Sigmoid colon (tissue), 7 donors: ENCODE results near the gene HSPA4. TPM values are rescaled to one million over a fixed set of nuclear protein-coding genes. Genes with fewer than 3 reads are reported as not detected.
"Not testable (repeated sequence)": the region's sequence is repeated elsewhere in the genome, so short reads cannot be mapped to it uniquely, and the experiment has no call there.

Experiments
- DNase-seq: peaks from one replicate; pipeline ENCODE4 v3.0.0-alpha.2; 2019
- H3K27ac ChIP-seq, 4 donors: fragments of 200-600 bp; sonication (generic); one replicate each; pipeline ENCODE4 v1.5.1; 2016 to 2019; ENCODE audit warnings: mild to moderate bottlenecking in 1 of 4
- H3K27me3 ChIP-seq, 3 donors: fragments of 200-600 bp; sonication (generic); one replicate each; pipeline ENCODE4 v1.5.1; 2019; ENCODE audit warnings: mild to moderate bottlenecking in 1 of 3
- H3K36me3 ChIP-seq, 4 donors: fragments of 200-600 bp; sonication (generic); one replicate each; pipeline ENCODE4 v1.5.1; 2016 to 2019
- H3K4me1 ChIP-seq, 4 donors: fragments of 200-600 bp; sonication (generic); one replicate each; pipeline ENCODE4 v1.5.1; 2017 to 2019
- H3K4me3 ChIP-seq, 4 donors: fragments of 200-600 bp; sonication (generic); one replicate each; pipeline ENCODE4 v1.5.1; 2017 to 2019; ENCODE audit warnings: mild to moderate bottlenecking in 2 of 4, moderate library complexity in 1 of 4
- H3K9me3 ChIP-seq, 4 donors: fragments of 200-600 bp in 3 of 4; sonication (generic) in 3 of 4; one replicate each; pipeline versions ENCODE4 v1.5.1 to v1.6.1; 2013 to 2019
- CTCF ChIP-seq, 4 experiments: fragments of 450-650 bp in 3 of 4; fragments of 200-600 bp in 1 of 4; IDR thresholded peaks; one replicate each; pipeline ENCODE4 v1.5.1; 2016 to 2019; ENCODE audit warnings: antibody characterized with exemption in 4 of 4, mild to moderate bottlenecking in 3 of 4, moderate library complexity in 2 of 4
- EP300 ChIP-seq, 4 donors: sonication (generic); formaldehyde crosslinking; IDR thresholded peaks; one replicate each; pipeline ENCODE4 v1.6.1; 2017; ENCODE audit warnings: antibody characterized with exemption in 4 of 4
- POLR2A ChIP-seq, 2 donors: fragments of 450-650 bp; IDR thresholded peaks; one replicate each; pipeline ENCODE4 v1.6.1; 2016; ENCODE audit warnings: antibody characterized with exemption in 2 of 2, mild to moderate bottlenecking in 2 of 2, moderate library complexity in 2 of 2
- POLR2AphosphoS5 ChIP-seq, 4 donors: sonication (generic); formaldehyde crosslinking; IDR thresholded peaks; one replicate each; pipeline ENCODE4 v1.6.1; 2017; ENCODE audit warnings: antibody characterized with exemption in 4 of 4
- WGBS, 2 donors: extraction: QIAGEN DNeasy Blood & Tissue Kit; methylation state at CpG; one replicate each; pipeline ENCODE4 v1.1.7; 2013; 5-methylcytosine and 5-hydroxymethylcytosine counted together
- intact Hi-C: fragments of 100-400 bp; cut with DNase I; formaldehyde crosslinking; loops from one replicate; pipeline ENCODE4 v1.15.1; 2023
- polyA plus RNA-seq, 3 donors: library from polyadenylated mRNA; stranded (reverse); fragments of 200-250 nt; gene quantifications; one replicate each; pipeline ENCODE4 v1.2.3, GENCODE V29; 2013
- total RNA-seq, 4 donors: library from RNA; depleted of rRNA; stranded (reverse); fragments of >200 nt; gene quantifications; one replicate each; pipeline ENCODE4 v1.1.0, GENCODE V29; 2016
- donor health status: healthy with polysubstance abuse.
- donor health status: Bipolar disorder and iron deficiency.
- donor health status: healthy.

HSPA4 gene
- total RNA-seq, result 10 to 100 TPM; 40.3 to 54.0 (median 45.3) TPM
- polyA plus RNA-seq, result 10 to 100 TPM; 24.0 to 39.8 (median 28.9) TPM

- 0% methylated on average over 68 of the region's 68 CpGs for WGBS, 2 donors
- intact Hi-C loops, result loop anchor here (1.0 to 10.0 kb wide), 4 partner anchors 25 to 219 kb away; partner anchors contain the start of genes AFF4, GDF9, SHROOM1 and UQCRQ
- H3K4me3 ChIP-seq, result peak within 1 kb of the TSS; percentile 87 to 96 (median 94)
- no peaks in the 10 kb centered on the region for H3K9me3 ChIP-seq
- TF ChIP-seq POLR2AphosphoS5 (IDR thresholded peaks at IDR 0.05) (peak; percentile 95 to 97 (median 96)), POLR2A (IDR thresholded peaks at IDR 0.05) (peak; percentile 89), CTCF (IDR thresholded peaks at IDR 0.05) (no peak), EP300 (IDR thresholded peaks at IDR 0.05) (peak in 1 of 4 donors; percentile 70)
- no peaks in the 10 kb centered on the region for H3K27me3 ChIP-seq
- peaks cover 0 to 49% (median 43%) of the 10 kb centered on the region in 4 donors for H3K4me1 ChIP-seq
- peak; percentile 99 for DNase-seq
- H3K27ac ChIP-seq, result peak within 1 kb of the TSS; percentile 96 to 100 (median 98)
- H3K36me3 ChIP-seq, result no peaks in the 10 kb centered on the region
These were observed at the start of gene HSPA4 for GRCh38 chr5:133051542-133052316. HSPA4 (plus strand) TSS chr5:133052013; CDS start chr5:133052251, 238 bp downstream.

DNA sequence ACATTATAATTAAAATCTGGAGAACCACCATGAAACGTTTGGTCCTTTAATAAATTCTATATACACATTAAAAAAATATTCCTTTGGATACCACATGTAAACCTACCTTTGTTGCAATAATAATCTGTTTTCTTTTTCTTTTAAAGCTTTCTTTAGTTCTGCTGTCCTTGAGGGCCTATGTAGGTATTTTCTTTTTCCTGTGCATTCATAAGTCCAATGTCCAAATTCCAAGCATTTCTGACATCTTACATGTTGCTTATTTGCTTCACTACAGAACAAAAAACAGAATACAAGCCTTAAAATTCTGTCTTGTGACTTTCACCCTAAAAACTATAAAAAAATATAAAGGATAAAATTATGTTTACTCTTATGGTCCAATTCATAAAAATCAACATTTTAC lies 45.2 kb upstream of the HSPA4 start:
- no peak for DNase-seq
- Histone ChIP-seq H3K4me1 (no peaks in the 10 kb centered on the region), H3K27ac (no peak overlapping the region), H3K4me3 (no peak overlapping the region), H3K9me3 (no peaks in the 10 kb centered on the region), H3K36me3 (peaks cover 0 to 47% (median 6%) of the 10 kb centered on the region in 4 donors), H3K27me3 (no peaks in the 10 kb centered on the region)
- 66 to 78% methylated on average over 1 of the region's 1 CpG for WGBS, 2 donors
- intact Hi-C loops, result no loop called here
- TF ChIP-seq POLR2AphosphoS5 (IDR thresholded peaks at IDR 0.05) (no peak), POLR2A (IDR thresholded peaks at IDR 0.05) (no peak), EP300 (IDR thresholded peaks at IDR 0.05) (no peak), CTCF (IDR thresholded peaks at IDR 0.05) (no peak)

DNA sequence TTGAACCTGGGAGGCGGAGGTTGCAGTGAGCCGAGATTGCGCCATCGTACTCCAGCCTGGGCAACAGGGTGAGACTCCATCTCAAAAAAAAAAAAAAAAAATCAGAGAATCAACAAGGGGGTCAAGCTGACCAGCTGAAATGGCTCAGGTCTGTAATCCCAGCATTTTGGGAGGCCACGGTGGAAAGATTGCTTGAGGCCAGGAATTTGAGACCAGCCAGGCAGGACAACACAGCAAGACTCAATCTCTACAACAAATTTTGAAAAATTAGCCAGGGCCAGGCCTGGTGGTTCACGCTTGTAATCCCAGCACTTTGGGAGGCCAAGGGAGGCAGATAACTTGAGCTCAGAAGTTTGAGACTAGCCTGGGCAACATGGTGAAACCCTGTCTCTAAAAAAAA lies 43.4 kb upstream of the HSPA4 start:
- H3K4me1 ChIP-seq, H3K27me3 ChIP-seq, H3K4me3 ChIP-seq, intact Hi-C loops, DNase-seq, H3K9me3 ChIP-seq, H3K27ac ChIP-seq: not testable (repeated sequence)
- WGBS, 2 donors, result 79 to 82% methylated on average over 6 of the region's 6 CpGs
- H3K36me3 ChIP-seq, result peaks cover 0 to 32% (median 6%) of the 10 kb centered on the region in 4 donors

- 95 to 97% methylated on average over 1 of the region's 1 CpG for WGBS, 2 donors
These were observed 36.3 kb upstream of the HSPA4 start for GRCh38 chr5:133015466-133015865.

More at GRCh38 chr5:133015466-133015865, 36.3 kb upstream of the HSPA4 start:
- H3K4me3 ChIP-seq, result no peak overlapping the region
- no peak overlapping the region for H3K27ac ChIP-seq
- no peaks in the 10 kb centered on the region for H3K27me3 ChIP-seq
- H3K36me3 ChIP-seq, result peaks cover 0 to 20% (median 5%) of the 10 kb centered on the region in 4 donors
- no peak for DNase-seq
- TF ChIP-seq CTCF (IDR thresholded peaks at IDR 0.05), result no peak
- no peak for TF ChIP-seq POLR2AphosphoS5 (IDR thresholded peaks at IDR 0.05)
- TF ChIP-seq EP300 (IDR thresholded peaks at IDR 0.05), result no peak
- TF ChIP-seq POLR2A (IDR thresholded peaks at IDR 0.05), result no peak
- intact Hi-C loops, result no loop called here
- no peaks in the 10 kb centered on the region for H3K9me3 ChIP-seq
- no peaks in the 10 kb centered on the region for H3K4me1 ChIP-seq
